GM21360 (cell line): ENCODE data around the gene SLC25A26.

ENCODE experiments used
- ATAC-seq: cut with Tn5 transposase; IDR thresholded peaks from one replicate; pipeline ENCODE4 v1.9.1; 2021; ENCODE audit warnings: mild to moderate bottlenecking, moderate library complexity; ENCODE audit not compliant: unreplicated experiment

SLC25A26 gene

DNA sequence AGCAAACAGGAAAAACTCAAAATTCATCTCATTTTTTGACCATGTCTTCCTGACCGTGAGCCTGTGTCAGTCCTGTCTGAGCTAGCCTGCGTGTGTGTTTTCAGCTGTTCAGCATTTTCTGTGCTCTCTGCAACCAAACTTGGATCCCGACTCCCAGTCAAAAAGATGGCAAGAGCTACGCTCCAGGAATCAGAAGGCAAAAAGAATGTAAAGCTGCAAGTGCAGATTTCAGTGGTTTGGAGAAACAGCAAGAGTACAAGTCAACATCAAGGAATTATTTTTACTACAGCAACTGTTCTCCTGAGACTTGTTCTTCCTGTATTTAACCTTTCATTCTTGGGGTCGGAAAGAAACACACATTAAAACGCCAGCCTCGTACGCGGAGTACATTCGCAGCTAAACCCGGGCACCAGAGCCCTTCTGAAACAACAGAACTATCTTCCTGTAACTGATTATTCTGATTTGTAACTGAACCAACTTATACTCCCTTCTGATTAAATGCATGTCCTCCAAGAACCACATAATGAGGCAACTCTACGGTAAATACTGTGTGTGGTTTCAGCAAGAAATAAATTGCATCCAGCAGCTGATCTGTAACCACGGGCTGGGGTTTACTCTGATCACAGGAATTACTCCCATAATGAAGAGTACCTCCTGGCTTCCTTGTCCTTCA, 172.7 kb downstream of the SLC25A26 start:
- peak; percentile 8 for ATAC-seq

DNA sequence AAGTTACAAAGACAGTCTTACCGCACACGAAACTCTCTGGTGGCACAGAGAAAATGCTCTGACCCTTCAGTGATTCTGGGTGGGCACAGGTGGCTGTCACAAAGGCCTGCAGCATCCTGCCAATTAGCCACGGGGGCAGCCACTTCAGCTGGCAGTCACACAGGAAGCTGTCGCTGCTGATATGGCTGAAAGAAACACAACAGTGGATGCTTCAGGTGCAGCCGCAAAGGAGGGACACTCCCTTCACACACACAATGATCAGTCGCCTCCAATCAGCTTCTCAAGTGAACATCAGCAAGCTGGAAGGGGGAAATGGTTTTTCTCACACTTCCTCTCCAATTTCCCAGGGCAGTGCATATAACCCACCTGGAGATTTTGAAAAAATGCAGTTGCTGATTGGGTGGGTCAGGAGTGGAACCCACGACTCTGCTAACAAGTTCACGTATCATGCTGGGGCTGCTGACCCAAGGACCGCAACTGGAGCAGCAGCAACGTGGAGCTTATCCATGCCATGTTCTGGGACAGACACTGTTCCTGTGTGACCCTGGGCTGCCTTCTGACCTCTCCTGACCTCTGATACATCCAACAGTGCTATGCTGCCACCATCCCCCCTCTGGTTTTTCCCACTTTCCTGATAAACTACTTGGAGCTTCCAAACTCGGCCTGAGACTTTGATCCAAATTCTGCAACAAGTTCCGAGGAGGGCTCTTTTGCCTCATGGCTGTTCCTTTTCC, 173.4 kb downstream of the SLC25A26 start:
- ATAC-seq: peak; percentile 79

DNA sequence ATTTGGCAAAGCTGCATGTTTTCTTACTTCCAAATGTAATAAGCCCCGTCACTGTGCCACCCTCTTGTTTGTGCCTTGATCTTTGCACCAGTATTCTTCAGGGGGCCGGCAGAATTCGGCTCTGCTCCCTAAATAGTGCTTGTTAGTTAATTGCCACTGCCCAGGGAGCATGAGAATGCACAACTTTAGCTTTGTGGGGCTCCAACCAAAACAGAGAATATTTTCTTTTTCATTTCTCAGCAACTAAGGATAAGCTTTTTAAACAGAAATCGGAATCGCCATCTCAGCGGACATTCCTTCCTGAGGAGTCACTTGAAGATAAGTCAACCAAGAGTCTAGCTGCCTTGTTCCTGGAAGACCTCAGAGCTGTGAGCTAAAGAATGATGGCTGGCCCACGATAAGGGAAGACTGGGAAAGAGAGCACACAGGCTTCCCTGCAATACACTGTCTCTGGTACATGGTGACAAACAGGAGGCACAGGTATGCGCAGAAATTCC, 174.0 kb downstream of the SLC25A26 start:
- no peak for ATAC-seq

DNA sequence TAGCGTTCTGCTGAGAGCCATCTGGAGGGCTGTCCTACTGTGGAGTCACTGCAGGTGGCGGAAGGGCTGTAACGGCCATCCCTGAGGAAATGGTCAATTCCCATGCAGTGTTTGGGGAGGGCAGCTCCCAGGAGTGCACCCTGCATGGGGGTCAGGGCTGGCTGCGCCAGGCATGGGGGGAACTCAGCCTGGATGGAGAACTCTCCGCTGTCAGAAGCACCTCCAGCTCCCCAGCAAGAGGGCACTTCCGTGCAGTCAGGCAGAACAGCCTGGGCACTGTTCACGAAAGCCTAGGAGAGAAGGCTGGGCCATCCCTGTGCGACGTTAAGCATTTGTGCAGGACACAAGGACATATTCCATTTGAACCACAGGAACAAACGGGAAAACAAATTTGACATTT, 174.8 kb downstream of the SLC25A26 start:
- no peak for ATAC-seq

DNA sequence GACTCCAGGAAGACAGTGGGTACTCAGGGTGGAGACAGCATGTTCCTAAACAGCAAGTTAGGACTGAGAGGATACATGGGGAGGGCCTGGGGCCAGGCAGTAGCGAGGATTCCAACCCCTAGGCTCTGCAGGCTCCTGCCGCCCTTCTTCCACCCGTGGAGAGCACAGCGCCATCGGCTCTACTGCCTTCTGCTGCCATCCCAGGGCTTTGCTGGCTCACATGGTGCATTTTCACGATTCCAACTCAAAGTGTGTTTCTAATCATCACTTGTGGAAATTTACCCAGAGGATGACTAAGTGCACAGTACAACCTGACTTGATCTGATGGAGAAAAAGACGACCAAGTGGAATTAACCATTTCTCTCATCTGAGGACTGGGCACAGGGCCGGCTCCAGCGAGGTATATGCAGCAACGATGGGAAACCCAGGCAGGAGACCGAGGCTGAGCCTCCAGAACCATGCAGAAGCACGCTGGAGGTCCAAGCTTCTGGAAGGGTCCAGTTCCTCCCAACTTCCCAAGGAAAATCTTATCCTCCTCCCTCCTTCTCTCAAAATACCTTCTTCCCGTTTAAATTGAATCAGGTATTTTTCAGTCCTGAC, 175.5 kb downstream of the SLC25A26 start:
- no peak for ATAC-seq

DNA sequence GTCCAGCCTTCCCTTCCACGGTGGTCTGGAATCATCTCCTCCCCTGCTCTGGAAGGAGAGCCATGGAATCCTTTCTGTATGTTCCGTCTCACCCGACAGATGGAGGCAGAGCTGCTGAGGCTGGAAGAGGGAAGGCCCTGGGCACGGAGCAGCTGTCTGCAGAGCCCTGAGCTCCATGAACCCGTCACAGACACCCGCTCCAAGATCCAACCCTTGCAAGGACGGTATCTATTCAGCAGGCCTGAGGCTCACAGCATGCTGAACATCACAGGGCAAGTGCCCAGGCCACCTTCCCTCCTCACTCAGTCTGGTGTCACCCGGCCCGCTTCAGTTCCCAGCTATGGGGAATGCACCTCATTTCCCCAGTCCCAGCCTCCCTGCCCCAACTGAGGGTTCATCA, 176.1 kb downstream of the SLC25A26 start:
- ATAC-seq: no peak

DNA sequence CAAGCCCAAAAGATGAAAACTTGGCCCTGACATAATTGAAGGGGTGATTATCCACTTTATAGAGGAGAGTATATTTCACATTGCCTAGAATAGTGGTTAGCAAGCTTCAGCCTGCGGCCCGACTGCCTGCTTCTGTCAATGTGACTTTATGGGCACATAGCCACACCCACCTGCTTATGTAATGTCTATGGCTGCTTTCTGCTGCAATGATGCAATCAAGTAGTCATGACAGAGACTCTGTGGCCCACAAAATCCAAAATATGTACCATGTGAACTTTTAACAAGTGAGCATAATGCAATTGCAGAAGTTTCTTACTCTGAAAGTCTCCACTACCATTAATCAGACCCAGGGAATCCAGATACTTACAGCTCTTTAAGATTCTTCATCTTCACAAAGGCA, 176.9 kb downstream of the SLC25A26 start:
- no peak for ATAC-seq

DNA sequence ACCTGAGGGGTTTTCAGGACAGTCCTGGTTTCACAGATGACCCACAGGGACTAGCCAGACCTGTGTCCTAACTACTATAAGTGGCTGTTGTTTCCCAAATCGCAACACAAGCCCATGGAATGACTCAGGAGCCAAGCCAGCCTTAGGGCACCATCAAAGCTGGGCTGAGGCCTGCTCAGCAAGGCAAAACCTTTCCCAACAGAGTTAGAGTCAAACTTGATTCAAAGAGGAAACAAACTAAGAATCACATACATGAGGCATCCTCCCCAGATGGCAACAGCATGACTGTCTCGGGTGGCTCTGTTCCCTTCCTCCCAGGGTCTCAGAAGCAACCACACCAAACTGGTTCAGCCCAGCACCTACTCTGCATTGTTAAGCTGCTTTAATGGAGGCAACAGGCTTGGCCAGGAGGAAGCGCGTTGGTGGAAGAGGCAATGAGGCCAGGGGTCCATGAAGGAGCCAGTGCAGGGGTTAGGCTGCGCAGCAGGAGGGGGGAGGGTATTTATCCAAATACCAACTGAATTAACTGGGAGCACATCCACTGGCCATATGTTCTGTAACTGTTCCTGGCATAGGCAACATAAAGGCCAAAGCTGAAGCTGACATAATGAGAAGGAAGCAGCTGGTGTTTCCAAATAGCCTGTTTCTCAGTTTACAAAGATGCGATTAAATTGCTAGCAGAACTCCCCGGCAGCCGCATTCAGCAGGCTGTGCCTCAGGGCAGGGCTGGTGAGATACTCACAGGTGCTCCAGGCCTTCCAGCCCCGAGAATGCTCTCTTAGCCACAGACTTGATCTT, 177.6 kb downstream of the SLC25A26 start:
- ATAC-seq: no peak

DNA sequence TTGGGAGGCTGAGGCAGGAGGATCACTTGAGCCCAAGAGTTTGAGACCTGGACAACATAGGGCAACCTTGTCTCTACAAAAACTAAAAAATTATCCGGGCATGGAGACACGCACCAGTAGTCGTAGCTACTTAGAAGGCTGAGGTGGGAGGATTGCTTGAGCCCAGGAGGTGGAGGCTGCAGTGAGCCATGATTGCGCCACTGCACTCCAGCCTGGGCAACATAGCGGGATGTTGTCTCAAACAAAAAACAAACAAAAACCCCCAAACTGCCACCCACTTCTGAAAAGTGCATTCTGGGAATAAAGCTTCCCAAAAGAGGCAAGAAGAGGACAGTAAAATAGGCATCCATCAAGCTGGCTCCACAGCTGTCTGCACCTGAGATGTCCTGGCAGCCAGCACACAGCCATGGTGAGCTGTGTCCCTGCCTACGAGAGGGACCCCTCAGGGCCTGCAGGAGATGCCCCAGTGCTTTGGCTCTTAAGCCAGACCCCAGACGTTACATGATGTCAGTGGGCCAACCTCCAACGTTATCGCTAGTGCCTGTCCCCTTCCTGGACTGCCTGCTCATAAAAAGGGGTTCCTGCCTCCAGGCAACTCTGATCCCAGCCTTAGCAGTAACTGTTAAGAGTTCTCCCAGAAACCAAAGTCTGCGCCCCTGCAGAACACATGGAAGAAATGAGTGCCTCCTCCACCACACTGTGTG, 178.9 kb downstream of the SLC25A26 start:
- ATAC-seq: no peak

DNA sequence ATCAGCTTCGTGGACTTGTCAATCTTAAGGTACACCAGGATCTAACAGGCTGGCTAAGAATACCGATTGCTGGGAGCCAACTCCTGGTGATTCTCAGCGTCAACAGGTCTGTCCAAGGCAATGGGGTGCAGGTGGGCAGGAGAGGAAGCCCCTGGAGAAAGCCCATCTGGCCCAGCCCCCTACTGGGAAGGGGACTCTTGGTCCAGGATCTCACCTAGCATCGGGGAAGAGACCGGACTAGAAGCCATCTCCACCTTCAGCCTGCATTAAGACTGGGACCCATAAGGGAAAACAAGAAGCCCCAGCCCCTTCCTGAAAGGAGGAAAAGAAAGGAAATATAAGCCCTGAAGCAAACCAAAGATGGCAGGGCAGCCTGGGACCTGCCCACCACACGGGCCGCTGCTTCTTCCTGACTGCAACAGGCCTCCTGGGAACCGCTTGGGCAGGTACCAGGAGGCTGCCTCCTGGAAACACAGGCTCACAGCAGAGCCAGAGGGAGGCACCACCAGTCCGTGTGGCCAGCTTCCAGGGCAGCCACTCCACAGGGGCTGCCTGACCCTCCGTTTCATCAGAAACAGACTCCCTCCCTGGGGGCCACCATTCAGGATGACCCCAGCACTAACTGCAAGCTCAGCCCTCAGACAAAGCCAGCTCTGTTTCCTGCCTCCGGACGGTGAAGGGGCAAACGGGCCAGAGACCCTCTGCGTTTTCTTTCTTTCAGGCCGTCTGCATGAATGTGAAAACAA, 179.8 kb downstream of the SLC25A26 start:
- no peak for ATAC-seq

DNA sequence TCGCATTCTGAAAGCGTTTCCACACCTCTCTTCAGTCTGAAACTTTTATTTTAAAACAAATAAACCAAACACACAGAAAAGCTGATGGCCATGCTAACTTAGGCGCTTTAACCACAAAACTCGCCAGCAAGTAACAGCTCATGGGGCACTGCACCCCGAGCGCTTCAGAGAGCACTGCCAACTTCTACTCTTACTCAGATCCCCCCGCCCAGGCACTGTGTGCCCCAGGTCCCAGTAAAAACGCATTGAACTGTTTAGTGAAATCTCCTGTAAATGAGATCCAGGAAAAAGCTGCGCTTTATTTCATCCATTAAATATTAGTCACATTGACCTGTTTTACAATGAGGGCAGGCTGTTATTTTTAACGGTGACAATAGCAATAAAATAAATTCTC, 180.4 kb downstream of the SLC25A26 start:
- ATAC-seq: no peak

DNA sequence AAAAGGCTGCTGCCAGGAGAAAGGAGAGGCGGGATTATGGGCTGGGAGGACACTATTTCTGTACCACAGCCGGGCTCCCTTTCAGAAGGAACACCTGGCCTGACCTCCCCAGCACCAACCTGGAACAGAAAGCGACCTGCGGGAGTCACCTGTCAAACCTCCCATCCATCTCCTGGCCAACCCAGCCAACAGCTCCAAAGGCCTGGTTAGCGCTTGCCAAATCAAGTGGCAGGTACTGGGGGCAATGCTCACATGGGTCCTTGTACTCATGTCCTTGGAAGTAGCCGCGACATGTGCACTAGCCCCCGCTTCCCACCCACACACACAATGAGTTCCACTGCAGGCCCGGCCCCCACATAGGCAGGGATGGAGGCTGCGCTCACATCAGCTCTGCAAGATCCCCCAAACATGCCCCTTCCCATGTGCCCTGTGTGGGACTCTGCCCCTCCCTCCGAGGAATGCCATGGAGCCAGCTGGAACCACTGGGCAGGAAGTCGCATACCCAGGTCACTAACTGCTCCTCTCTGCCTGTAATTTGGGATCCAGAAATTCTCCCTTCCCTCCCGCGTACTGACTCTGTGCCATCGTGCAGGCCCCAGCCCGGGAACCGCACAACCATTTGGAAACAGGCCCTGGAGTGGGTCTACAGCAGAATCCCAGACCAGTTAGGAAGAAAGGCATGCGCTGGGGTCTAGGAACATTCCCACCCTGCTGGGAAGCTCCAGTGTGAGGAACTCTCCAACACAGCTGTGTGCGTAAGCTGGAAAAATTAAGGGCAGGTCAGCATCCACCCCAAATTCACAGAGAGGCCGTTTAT, 181.1 kb downstream of the SLC25A26 start:
- no peak for ATAC-seq

DNA sequence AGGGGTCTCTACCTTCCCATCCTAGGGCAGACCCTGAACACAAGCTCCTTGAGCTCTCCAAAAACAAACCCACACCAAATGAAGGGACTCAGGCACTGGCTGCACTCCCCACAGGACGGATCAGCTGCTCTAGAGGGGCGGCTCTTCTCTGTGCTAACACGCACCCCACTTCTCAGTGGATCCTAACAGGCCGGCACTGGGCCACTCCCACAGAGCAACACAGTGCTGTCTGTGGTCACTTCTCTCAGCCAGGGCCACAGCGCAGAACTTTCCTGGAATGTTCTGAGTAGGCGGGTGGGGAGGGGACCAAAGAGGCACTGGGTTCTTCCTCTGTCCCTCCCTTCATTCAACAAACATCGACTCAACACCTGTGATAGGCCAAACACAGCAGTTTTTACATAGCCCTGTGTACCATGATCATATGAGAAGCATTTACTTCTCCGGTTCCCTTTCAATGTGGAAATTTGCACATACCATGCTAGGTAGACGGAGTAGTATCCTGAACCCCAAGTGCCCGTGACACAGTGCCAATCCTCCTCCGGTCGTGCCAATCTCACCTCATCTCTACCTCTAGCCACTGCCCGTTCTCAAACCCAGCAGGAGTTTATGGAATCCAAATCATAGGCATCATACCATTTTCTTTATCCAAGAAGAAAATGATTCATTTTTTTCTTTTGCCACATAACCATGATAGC, 181.9 kb downstream of the SLC25A26 start:
- no peak for ATAC-seq

DNA sequence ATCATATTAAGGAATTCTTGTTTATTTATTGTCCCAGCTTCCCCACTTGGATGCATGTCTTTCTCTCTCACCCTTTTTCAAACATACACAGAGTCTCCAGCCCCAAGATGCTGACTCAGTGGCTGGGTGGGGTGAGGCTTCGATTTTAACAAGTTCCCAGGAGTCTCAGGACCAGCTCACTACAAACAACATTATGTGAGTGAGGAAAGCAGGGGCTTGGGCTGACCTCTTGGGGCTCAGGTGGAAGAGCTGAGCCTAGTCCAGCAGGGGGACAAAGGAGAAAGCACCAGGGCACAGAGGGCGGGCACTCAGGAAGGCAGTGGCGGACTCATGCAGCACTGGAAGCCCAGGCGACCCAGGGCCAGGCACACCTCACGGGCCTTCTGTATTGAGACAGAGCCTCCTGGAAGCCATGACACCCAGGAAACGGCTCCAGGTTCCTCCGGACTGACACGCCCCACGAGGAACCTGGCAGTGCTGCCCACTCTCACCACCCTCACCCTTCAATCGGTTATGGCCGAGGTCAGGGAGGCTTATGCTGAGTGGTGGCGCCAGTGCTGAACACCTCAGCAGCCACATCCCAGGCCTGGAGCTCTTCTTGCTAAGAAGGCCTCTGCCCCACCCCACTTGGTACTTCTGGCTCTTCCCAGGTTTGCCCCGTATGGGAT, 182.7 kb downstream of the SLC25A26 start:
- no peak for ATAC-seq

DNA sequence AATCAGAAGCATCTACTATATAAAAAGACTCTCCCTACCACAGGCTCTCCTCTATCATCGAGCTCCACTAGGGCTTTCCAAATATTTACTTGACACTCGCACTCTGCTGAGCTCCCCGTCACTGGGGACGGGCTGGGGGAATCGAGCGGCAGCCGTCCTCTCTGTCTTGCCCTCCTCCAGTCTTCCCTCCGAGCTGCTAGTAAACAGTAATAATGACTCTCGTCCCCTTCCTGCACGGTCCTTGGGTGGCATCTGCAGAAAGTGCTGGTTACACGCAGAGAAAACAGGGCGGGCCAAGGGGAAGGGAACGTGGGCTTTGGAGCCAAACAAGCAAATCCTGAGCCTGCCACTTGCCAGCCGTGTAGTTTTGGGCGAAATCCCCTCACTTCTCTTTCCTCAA, 183.4 kb downstream of the SLC25A26 start:
- no peak for ATAC-seq

DNA sequence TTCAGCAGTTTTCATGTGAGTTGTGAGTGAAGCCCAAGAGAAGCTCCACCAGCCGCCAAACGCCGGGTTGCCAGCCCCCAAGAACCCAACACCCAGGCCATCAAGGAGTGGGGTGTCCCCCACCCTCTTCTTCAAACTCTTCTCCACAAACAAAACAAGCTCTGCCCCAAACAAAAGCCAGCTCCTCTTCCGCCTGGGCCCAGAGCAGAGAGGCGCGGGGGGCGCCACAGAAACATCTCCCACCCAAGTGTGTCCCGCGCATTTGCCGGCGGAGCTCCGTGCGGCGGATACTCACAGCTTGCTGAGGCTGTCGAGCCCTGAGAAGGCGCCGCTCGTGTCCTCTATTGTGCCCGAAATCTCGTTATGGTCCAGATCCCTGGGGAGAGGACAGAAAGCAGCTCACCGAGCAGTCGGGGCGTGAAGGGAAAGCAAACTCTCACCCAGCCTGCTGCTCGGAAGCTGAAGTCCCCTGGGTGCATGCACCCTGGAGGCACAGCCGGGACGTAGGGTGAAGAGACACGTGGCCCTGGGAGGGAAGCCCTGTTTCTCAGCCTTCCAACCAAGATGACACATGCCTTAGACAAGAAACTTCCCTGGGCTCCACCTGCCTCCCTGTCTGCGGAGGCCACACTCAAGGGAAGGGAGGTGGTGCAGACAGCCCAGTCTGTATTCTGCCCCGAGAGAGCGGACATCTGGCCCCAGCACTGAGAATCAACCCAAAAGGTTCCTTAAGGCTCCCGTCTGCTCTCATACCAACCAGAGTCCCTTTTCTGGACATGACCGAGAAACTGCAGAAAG, 184.3 kb downstream of the SLC25A26 start:
- ATAC-seq: no peak

DNA sequence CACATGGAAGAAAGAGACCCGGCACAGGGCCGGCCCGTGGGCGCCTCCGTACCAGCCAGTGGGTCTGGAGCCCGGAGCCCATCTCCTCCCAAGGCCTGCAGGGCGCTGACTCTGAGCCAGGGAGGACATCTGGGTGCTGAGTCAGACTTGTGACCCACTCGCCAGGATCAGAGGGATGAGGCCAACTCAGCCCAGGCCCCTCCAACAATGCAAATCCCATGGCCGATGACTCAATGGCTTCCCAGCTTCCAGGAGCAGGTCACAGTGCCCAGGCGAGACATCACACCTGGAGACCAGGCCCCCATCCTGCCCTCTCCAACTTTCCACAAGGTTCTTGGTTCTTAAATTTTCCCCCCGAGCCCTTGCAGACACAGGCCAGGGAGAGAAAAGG, 184.9 kb downstream of the SLC25A26 start:
- no peak for ATAC-seq
